Transverse colon (tissue), 4 donors: Measurements from ENCODE around the gene OLR1. TPM values are rescaled to one million over a fixed set of nuclear protein-coding genes. Genes with fewer than 3 reads are reported as not detected.

Experiments used
- DNase-seq: peaks from one replicate; pipeline ENCODE4 v3.0.0-alpha.2; 2019
- H3K27ac ChIP-seq, 4 donors: fragments of 200-600 bp; sonication (generic); 2 replicates each; pipeline ENCODE4 v1.5.1; 2016 to 2018; ENCODE audit warnings: inconsistent platforms in 4 of 4
- H3K27me3 ChIP-seq: fragments of 200-600 bp; sonication (generic); 2 replicates; pipeline ENCODE4 v1.5.1; 2017; ENCODE audit warnings: inconsistent platforms
- H3K36me3 ChIP-seq, 4 donors: fragments of 200-600 bp; sonication (generic); 2 replicates each; pipeline ENCODE4 v1.5.1; 2017 to 2019; ENCODE audit warnings: inconsistent platforms in 4 of 4
- H3K4me1 ChIP-seq, 4 donors: fragments of 200-600 bp; sonication (generic); 2 replicates each; pipeline ENCODE4 v1.5.1; 2017 to 2020; ENCODE audit warnings: inconsistent platforms in 4 of 4
- H3K4me3 ChIP-seq, 4 donors: fragments of 200-600 bp; sonication (generic); 1 replicate in 1 of 4; 2 replicates in 3 of 4; pipeline versions ENCODE4 v1.5.1 to v1.6.1; 2017 to 2019; ENCODE audit warnings: inconsistent platforms in 4 of 4
- H3K9me3 ChIP-seq, 2 donors: fragments of 200-600 bp; sonication (generic); 2 replicates each; pipeline ENCODE4 v1.5.1; 2017 to 2019; ENCODE audit warnings: inconsistent platforms in 2 of 2
- CTCF ChIP-seq, 5 experiments: fragments of 200-600 bp in 3 of 5; fragments of 450-650 bp in 2 of 5; sonication (generic) in 3 of 5; IDR thresholded peaks; 1 replicate in 2 of 5; 2 replicates in 3 of 5; pipeline ENCODE4 v1.5.1; 2016 to 2017; ENCODE audit warnings: antibody characterized with exemption in 5 of 5, inconsistent platforms in 3 of 5, mild to moderate bottlenecking in 2 of 5, moderate library complexity in 1 of 5
- EP300 ChIP-seq: sonication (generic); formaldehyde crosslinking; IDR thresholded peaks from one replicate; pipeline ENCODE4 v1.6.1; 2017; ENCODE audit warnings: antibody characterized with exemption, low read depth
- POLR2A ChIP-seq: fragments of 450-650 bp; IDR thresholded peaks from one replicate; pipeline ENCODE4 v1.6.1; 2016; ENCODE audit warnings: antibody characterized with exemption, mild to moderate bottlenecking, moderate library complexity
- POLR2AphosphoS5 ChIP-seq, 3 donors: sonication (generic); formaldehyde crosslinking; IDR thresholded peaks; one replicate each; pipeline ENCODE4 v1.6.1; 2016; ENCODE audit warnings: antibody characterized with exemption in 3 of 3
- WGBS, 2 donors: methylation state at CpG; one replicate each; pipeline ENCODE4 v1.1.5; 2018; ENCODE audit warnings: low coverage in 1 of 2; 5-methylcytosine and 5-hydroxymethylcytosine counted together
- in situ Hi-C, 4 donors: fragments of 200-750 bp; cut with MboI; loops; one replicate each; pipeline versions ENCODE4 v1.15.0 to v1.15.1; 2017; ENCODE audit warnings: low sequenced_read_pairs in 3 of 4, low pct_ligation_motif_present in 1 of 4, low pct_unique_long_range_greater_than_20kb in 1 of 4
- intact Hi-C: fragments of 100-400 bp; cut with DNase I; formaldehyde crosslinking; loops from one replicate; pipeline ENCODE4 v1.15.1; 2023; ENCODE audit warnings: low total_unique reads
- total RNA-seq, 4 donors: library from RNA; depleted of rRNA; stranded (reverse); fragments of >200 nt; gene quantifications; one replicate each; pipeline ENCODE4 v1.1.0, GENCODE V29; 2016

OLR1 gene
- total RNA-seq, 4 donors from 2014 or later = 0.96 TPM; not detected in 3

DNA sequence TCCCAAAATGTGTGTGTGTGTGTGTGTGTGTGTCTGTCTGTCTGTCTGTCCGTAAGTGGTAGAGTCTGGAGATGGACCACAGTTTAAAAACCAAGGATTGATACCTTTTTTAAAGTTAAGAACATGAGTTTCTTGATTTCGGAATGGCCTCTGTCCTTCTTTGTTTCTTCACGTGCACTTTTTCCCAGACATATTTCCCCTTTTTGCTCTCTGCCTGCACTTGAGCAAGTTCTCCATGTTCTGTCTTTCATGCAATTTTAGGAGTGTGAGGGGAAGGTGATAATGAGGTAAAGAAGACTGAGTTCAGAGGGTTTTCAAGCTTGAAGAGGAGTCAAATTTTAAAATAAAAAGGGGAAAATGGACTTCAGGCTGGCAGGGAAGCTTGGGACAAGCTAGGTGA, 12.7 kb downstream of the OLR1 start:
- DNase-seq = no peak
- Histone ChIP-seq H3K36me3 (no peaks in the 10 kb centered on the region), H3K27me3 (no peaks in the 10 kb centered on the region), H3K4me1 (peaks cover 0 to under 1% (median 0%) of the 10 kb centered on the region in 4 donors), H3K9me3 (no peaks in the 10 kb centered on the region), H3K27ac (no peak overlapping the region), H3K4me3 (no peak overlapping the region)
- WGBS, 2 donors = 69 to 70% methylated on average over 3 of the region's 3 CpGs
- intact Hi-C loops = no loop called here
- in situ Hi-C loops = no loop called here
- TF ChIP-seq CTCF (IDR thresholded peaks at IDR 0.05) = no peak
- TF ChIP-seq POLR2A = no peak
- no peak for TF ChIP-seq EP300
- no peak for TF ChIP-seq POLR2AphosphoS5 (IDR thresholded peaks at IDR 0.05)

GRCh38 chr12:10158406-10158805, 13.5 kb downstream of the OLR1 start:
- no peaks in the 10 kb centered on the region for H3K27me3 ChIP-seq
- peaks cover 0 to 7% (median 7%) of the 10 kb centered on the region in 4 donors for H3K4me1 ChIP-seq
- no peak for TF ChIP-seq POLR2A
- TF ChIP-seq CTCF (IDR thresholded peaks at IDR 0.05) = no peak
- TF ChIP-seq POLR2AphosphoS5 (IDR thresholded peaks at IDR 0.05) = no peak
- no peak for TF ChIP-seq EP300
- 74 to 81% methylated on average over 2 of the region's 2 CpGs for WGBS, 2 donors
- intact Hi-C loops = no loop called here
- no peaks in the 10 kb centered on the region for H3K9me3 ChIP-seq
- H3K27ac ChIP-seq = no peak overlapping the region
- H3K4me3 ChIP-seq = no peak overlapping the region
- H3K36me3 ChIP-seq = no peaks in the 10 kb centered on the region
- in situ Hi-C loops = no loop called here
- DNase-seq = no peak

DNA sequence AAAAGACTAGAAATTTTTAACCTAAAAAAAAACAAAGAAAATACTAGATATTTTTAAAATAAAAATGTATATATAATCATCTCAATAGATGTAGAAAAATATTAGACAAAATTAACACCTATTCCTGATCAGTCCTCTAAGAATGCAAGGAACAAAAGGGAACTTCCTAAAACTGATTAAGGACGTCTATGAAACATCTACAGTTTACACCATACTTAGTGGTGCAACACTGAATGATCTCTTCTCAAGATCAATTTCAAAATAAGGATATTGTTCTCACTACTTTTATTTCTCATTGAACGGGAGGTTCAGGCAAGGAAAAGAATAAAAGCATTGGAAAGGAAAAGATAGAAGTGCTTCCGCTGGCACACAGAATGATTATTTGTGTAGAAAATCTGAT, 16.0 kb downstream of the OLR1 start:
- WGBS, 2 donors = 75 to 79% methylated on average over 3 of the region's 3 CpGs
- no peak overlapping the region for H3K4me3 ChIP-seq
- no peak overlapping the region for H3K27ac ChIP-seq
- no peak for TF ChIP-seq EP300
- in situ Hi-C loops (no loop called here), intact Hi-C loops (no loop called here)
- DNase-seq = no peak
- no peaks in the 10 kb centered on the region for H3K36me3 ChIP-seq
- no peaks in the 10 kb centered on the region for H3K27me3 ChIP-seq
- H3K9me3 ChIP-seq = no peaks in the 10 kb centered on the region
- H3K4me1 ChIP-seq = peaks cover 0 to 10% (median 7%) of the 10 kb centered on the region in 4 donors

DNA sequence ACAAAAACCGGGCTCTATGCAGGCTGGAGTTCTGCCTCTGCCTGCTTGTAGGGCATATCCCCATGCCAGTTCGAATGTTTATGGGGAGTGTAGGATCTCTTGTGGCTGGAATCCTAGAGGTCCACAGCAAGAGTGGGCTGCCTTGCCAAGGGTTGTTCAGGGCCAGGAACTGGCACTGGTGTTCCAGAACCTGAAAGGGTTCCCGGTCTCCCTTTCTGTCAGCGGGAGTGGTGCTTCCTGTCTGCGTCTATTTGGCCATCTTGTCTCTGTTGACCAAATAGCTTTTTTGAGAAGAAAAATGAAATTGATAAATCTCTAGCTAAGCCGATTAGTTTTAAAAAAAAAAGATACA, 17.8 kb downstream of the OLR1 start:
- peaks cover 0 to 10% (median 7%) of the 10 kb centered on the region in 4 donors for H3K4me1 ChIP-seq
- in situ Hi-C loops = loop anchor here in 2 of 4 donors (5.0 kb wide), 1 partner anchor 38 kb away; no protein-coding TSS in a partner anchor
- 57 to 65% methylated on average over 1 to 6 of the region's 6 CpGs for WGBS, 2 donors
- no peak for DNase-seq
- peak overlapping the region; percentile 70 to 77 (median 72) for H3K27ac ChIP-seq
- H3K4me3 ChIP-seq = peak overlapping the region in 3 of 4 donors; percentile 39 to 60 (median 39)
- no peaks in the 10 kb centered on the region for H3K27me3 ChIP-seq
- intact Hi-C loops = no loop called here
- no peaks in the 10 kb centered on the region for H3K9me3 ChIP-seq
- TF ChIP-seq CTCF (IDR thresholded peaks at IDR 0.05) (no peak), EP300 (no peak), POLR2A (no peak), POLR2AphosphoS5 (IDR thresholded peaks at IDR 0.05) (no peak)
- no peaks in the 10 kb centered on the region for H3K36me3 ChIP-seq
